H1 (cell line): Measurements from ENCODE around the gene CLCNKB. TPM values are rescaled to one million over a fixed set of nuclear protein-coding genes. Genes with fewer than 3 reads are reported as not detected.

Source experiments
- ASH2L ChIP-seq: fragments of 200-600, 300-600 bp; sonication (generic); IDR thresholded peaks from one replicate; pipeline ENCODE4 v1.7.1; 2017; ENCODE audit warnings: low read length
- BRCA1 ChIP-seq: IDR thresholded peaks from 2 replicates; pipeline ENCODE4 v1.6.1; 2012; ENCODE audit warnings: low read depth, low read length, improper control_type of control experiment
- CEBPB ChIP-seq: IDR thresholded peaks from 2 replicates; pipeline ENCODE4 v1.6.1; 2012; ENCODE audit warnings: low read depth, low read length
- CHD2 ChIP-seq: IDR thresholded peaks from 2 replicates; pipeline ENCODE4 v1.6.1; 2012; ENCODE audit warnings: low read length, improper control_type of control experiment
- E2F6 ChIP-seq: IDR thresholded peaks from 2 replicates; pipeline ENCODE4 v1.6.1; 2012; ENCODE audit warnings: inconsistent platforms
- EGR1 ChIP-seq: IDR thresholded peaks from 2 replicates; pipeline ENCODE4 v1.6.1; 2011; ENCODE audit warnings: low read depth, low read length, borderline replicate concordance
- EZH2 ChIP-seq: fragments of 200-600 bp; sonication (generic); IDR thresholded peaks from 2 replicates; pipeline ENCODE4 v1.7.1; 2012; ENCODE audit warnings: low read depth, mild to moderate bottlenecking, moderate library complexity, low read length, inconsistent platforms; ENCODE audit not compliant: severe bottlenecking
- GABPA ChIP-seq: IDR thresholded peaks from 2 replicates; pipeline ENCODE4 v1.6.1; 2011; ENCODE audit warnings: mild to moderate bottlenecking, low read length, moderate library complexity, borderline replicate concordance; ENCODE audit not compliant: insufficient read depth
- GTF2F1 ChIP-seq: IDR thresholded peaks from 2 replicates; pipeline ENCODE4 v1.6.1; 2012; ENCODE audit warnings: low read depth, low read length, improper control_type of control experiment, borderline replicate concordance
- JUN ChIP-seq: IDR thresholded peaks from 2 replicates; pipeline ENCODE4 v1.6.1; 2011; ENCODE audit warnings: low read depth, mild to moderate bottlenecking, improper control_type of control experiment, low read length
- JUND ChIP-seq: IDR thresholded peaks from 2 replicates; pipeline ENCODE4 v1.6.1; 2011; ENCODE audit warnings: mild to moderate bottlenecking, improper control_type of control experiment, low read length
- MAFK ChIP-seq: IDR thresholded peaks from 2 replicates; pipeline ENCODE4 v1.6.1; 2012; ENCODE audit warnings: low read depth, mild to moderate bottlenecking, improper control_type of control experiment, low read length
- POLR2AphosphoS5 ChIP-seq: IDR thresholded peaks from 2 replicates; pipeline ENCODE4 v1.6.1; 2011; ENCODE audit warnings: low read depth, low read length
- RAD21 ChIP-seq, 2 experiments: IDR thresholded peaks in 1 of 2; conservative IDR thresholded peaks in 1 of 2; 2 replicates each; pipeline ENCODE4 v1.6.1; 2011; ENCODE audit warnings: low read depth in 2 of 2, low read length in 2 of 2, improper control_type of control experiment in 1 of 2, inconsistent platforms in 1 of 2, mild to moderate bottlenecking in 1 of 2, moderate library complexity in 1 of 2
- RXRA ChIP-seq: IDR thresholded peaks from 2 replicates; pipeline ENCODE4 v1.6.1; 2011; ENCODE audit warnings: low read depth, mild to moderate bottlenecking, low read length, moderate library complexity; ENCODE audit not compliant: insufficient read depth
- SP4 ChIP-seq: IDR thresholded peaks from 2 replicates; pipeline ENCODE4 v1.6.1; 2012; ENCODE audit warnings: low read length, inconsistent platforms
- SUZ12 ChIP-seq: fragments of 200-600 bp; sonication (generic); IDR thresholded peaks from 2 replicates; pipeline ENCODE4 v1.6.1; 2012; ENCODE audit warnings: mild to moderate bottlenecking, inconsistent platforms, low read length, moderate library complexity, mixed read lengths
- TAF1 ChIP-seq: IDR thresholded peaks from 2 replicates; pipeline ENCODE4 v1.6.1; 2011; ENCODE audit warnings: mild to moderate bottlenecking, low read depth, low read length
- TAF7 ChIP-seq: optimal IDR thresholded peaks from 2 replicates; pipeline ENCODE3; 2011; ENCODE audit warnings: low read depth, mild to moderate bottlenecking, inconsistent platforms, low read length, moderate library complexity, borderline replicate concordance
- USF2 ChIP-seq: IDR thresholded peaks from 2 replicates; pipeline ENCODE4 v1.6.1; 2011; ENCODE audit warnings: low read length, improper control_type of control experiment
- YY1 ChIP-seq: IDR thresholded peaks from 2 replicates; pipeline ENCODE4 v1.6.1; 2011; ENCODE audit warnings: low read depth, mild to moderate bottlenecking, low read length
- polyA plus RNA-seq, 7 experiments: library from polyadenylated mRNA; depleted of rRNA in 3 of 7; stranded (reverse) in 5 of 7; unstranded in 2 of 7; fragments of >200 nt in 5 of 7; fragments of 200-250 nt in 2 of 7; gene quantifications; 1 replicate in 5 of 7; 2 replicates in 1 of 7; 4 replicates in 1 of 7; pipeline versions ENCODE4 v1.2.1 to v1.2.3, GENCODE V29; 2011 to 2013; ENCODE audit warnings: missing spikeins in 2 of 7, mixed read lengths in 2 of 7
- total RNA-seq: library from RNA; stranded (reverse); fragmentation: NEBNext Ultra II Directional; extraction: Animal tissue kit (Norgen Biotek cat#: 25700); gene quantifications from 2 replicates; pipeline ENCODE4 v1.2.1, GENCODE V29; 2021

The CLCNKB gene
- total and polyA plus RNA-seq, 2 of the 8 experiments (the other 6 are each of a cell fraction or from before 2014, with no cell fraction given), result 1.2 to 3.5 TPM

- TF ChIP-seq GTF2F1 (no peak), BRCA1 (no peak), MAFK (no peak), JUN (no peak), SP4 (no peak), RAD21 (IDR thresholded peaks at IDR 0.05 in 1 of 2, conservative IDR thresholded peaks at IDR 0.05 in 1 of 2; ENCODE audit: low read depth in 2 of 2, low read length in 2 of 2) (no peak), USF2 (no peak), EGR1 (no peak), TAF1 (no peak), POLR2AphosphoS5 (no peak), CEBPB (no peak), TAF7 (no peak), YY1 (no peak), CHD2 (no peak), JUND (no peak), RXRA (no peak), ASH2L (peak; percentile 37), GABPA (no peak), E2F6 (peak; percentile 39; the same call in 1 of the 2 replicates), EZH2 (peak; percentile 23), SUZ12 (no peak)
- TF ChIP-seq, all 59 proteins: peak for 5
These were observed 29.3 kb downstream of the CLCNKB start (continued) for GRCh38 chr1:16072616-16073484.
